ENCODE results near the gene STAG2. TPM values are rescaled to one million over a fixed set of nuclear protein-coding genes. Genes with fewer than 3 reads are reported as not detected.

The STAG2 gene
- total and polyA plus RNA-seq, 2 donors (not counting 1 experiment from before 2014, with no cell fraction given): 56.6 to 96.4 TPM

DNA sequence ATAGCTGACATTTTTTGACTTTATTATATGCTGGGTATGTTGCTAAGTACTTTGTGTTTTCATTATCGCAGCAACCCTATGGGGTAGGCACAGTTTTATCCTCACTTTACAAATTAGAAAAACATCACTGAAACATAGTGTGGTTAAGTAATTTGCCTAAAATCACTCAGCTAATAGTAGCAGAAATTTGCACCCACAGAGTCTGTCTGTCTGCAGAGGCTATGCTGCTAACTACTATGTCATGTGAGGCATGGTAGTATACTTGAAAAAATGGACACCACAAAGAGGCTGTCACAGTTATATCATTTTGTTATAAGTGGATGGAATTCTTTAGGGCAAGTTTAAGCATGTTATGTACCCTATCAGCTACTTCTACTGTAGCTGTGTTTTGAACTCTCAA, 69.0 kb downstream of the STAG2 start:
- H3K9ac ChIP-seq (ENCODE audit: insufficient read depth, low read length): no peak overlapping the region
- H3K4me2 ChIP-seq (ENCODE audit: extremely low read depth, insufficient read depth, low read length): no peak overlapping the region
- H3K4me3 ChIP-seq (replicated peaks in 1 of 4; ENCODE audit: control extremely low read depth in 1 of 4, insufficient read depth in 1 of 4, low read depth in 3 of 4, low read length in 4 of 4): no peak overlapping the region
- H3K36me3 ChIP-seq (ENCODE audit: control insufficient read depth, insufficient read depth, low read length): no peaks in the 10 kb centered on the region
- TF ChIP-seq EZH2 (IDR thresholded peaks at IDR 0.05; ENCODE audit: low read length, missing control alignments): no peak
- TF ChIP-seq, protein P1, sequence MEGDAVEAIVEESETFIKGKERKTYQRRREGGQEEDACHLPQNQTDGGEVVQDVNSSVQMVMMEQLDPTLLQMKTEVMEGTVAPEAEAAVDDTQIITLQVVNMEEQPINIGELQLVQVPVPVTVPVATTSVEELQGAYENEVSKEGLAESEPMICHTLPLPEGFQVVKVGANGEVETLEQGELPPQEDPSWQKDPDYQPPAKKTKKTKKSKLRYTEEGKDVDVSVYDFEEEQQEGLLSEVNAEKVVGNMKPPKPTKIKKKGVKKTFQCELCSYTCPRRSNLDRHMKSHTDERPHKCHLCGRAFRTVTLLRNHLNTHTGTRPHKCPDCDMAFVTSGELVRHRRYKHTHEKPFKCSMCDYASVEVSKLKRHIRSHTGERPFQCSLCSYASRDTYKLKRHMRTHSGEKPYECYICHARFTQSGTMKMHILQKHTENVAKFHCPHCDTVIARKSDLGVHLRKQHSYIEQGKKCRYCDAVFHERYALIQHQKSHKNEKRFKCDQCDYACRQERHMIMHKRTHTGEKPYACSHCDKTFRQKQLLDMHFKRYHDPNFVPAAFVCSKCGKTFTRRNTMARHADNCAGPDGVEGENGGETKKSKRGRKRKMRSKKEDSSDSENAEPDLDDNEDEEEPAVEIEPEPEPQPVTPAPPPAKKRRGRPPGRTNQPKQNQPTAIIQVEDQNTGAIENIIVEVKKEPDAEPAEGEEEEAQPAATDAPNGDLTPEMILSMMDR (conservative IDR thresholded peaks at IDR 0.05 in 1 of 2, IDR thresholded peaks at IDR 0.05 in 1 of 2; ENCODE audit: low read depth in 1 of 2, low read length in 2 of 2): no peak
- no peaks in the 10 kb centered on the region for H4K20me1 ChIP-seq (ENCODE audit: control insufficient read depth, extremely low read depth, insufficient read depth, low read length)
- H3K4me1 ChIP-seq (ENCODE audit: control insufficient read depth, extremely low read depth, insufficient read depth, low read length): no peaks in the 10 kb centered on the region
- no peaks in the 10 kb centered on the region for H3K79me2 ChIP-seq (ENCODE audit: control insufficient read depth, insufficient read depth, low read length)
- H2AFZ ChIP-seq (ENCODE audit: low read length): no peak overlapping the region
- H3K9me3 ChIP-seq (ENCODE audit: control insufficient read depth, insufficient read depth, low read depth, low read length): no peaks in the 10 kb centered on the region
- no peak for DNase-seq (ENCODE audit: low read depth in 2 of 2)
- H3K27me3 ChIP-seq (ENCODE audit: control insufficient read depth, insufficient read depth, low read length): no peaks in the 10 kb centered on the region
- no peak overlapping the region for H3K27ac ChIP-seq (ENCODE audit: insufficient read depth, low read length)

DNA sequence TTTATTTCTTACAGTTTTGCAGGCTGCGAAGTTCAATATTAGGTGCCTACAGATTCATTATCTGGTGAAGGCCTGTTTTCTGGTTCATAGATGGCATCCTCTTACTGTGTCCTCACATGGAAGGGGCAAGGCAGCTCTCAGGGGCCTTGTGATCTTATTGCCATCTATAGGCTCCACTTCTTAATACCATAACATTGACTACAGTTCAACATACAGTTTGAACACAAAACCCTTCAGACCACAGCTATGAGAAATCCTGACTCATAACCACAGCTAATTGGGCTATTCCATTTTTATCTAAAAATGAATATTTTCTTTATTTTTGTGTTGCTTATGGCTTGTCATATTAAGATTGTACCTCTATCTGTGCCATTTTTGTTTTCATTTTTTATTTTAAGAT, 72.3 kb downstream of the STAG2 start:
- peak; percentile 45 to 53 for DNase-seq (ENCODE audit: low read depth in 2 of 2)
- TF ChIP-seq EZH2 (IDR thresholded peaks at IDR 0.05; ENCODE audit: low read length, missing control alignments): no peak
- TF ChIP-seq, protein P1 (conservative IDR thresholded peaks at IDR 0.05 in 1 of 2, IDR thresholded peaks at IDR 0.05 in 1 of 2; ENCODE audit: low read depth in 1 of 2, low read length in 2 of 2): no peak
- no peaks in the 10 kb centered on the region for H4K20me1 ChIP-seq (ENCODE audit: control insufficient read depth, extremely low read depth, insufficient read depth, low read length)
- no peak overlapping the region for H3K4me2 ChIP-seq (ENCODE audit: extremely low read depth, insufficient read depth, low read length)
- H3K4me3 ChIP-seq (replicated peaks in 1 of 4; ENCODE audit: control extremely low read depth in 1 of 4, insufficient read depth in 1 of 4, low read depth in 3 of 4, low read length in 4 of 4): no peak overlapping the region
- H3K4me1 ChIP-seq (ENCODE audit: control insufficient read depth, extremely low read depth, insufficient read depth, low read length): no peaks in the 10 kb centered on the region
- no peaks in the 10 kb centered on the region for H3K9me3 ChIP-seq (ENCODE audit: control insufficient read depth, insufficient read depth, low read depth, low read length)
- no peak overlapping the region for H2AFZ ChIP-seq (ENCODE audit: low read length)
- peaks cover 2% of the 10 kb centered on the region for H3K79me2 ChIP-seq (ENCODE audit: control insufficient read depth, insufficient read depth, low read length)
- no peaks in the 10 kb centered on the region for H3K27me3 ChIP-seq (ENCODE audit: control insufficient read depth, insufficient read depth, low read length)
- no peak overlapping the region for H3K9ac ChIP-seq (ENCODE audit: insufficient read depth, low read length)
- no peak overlapping the region for H3K27ac ChIP-seq (ENCODE audit: insufficient read depth, low read length)
- no peaks in the 10 kb centered on the region for H3K36me3 ChIP-seq (ENCODE audit: control insufficient read depth, insufficient read depth, low read length)

DNA sequence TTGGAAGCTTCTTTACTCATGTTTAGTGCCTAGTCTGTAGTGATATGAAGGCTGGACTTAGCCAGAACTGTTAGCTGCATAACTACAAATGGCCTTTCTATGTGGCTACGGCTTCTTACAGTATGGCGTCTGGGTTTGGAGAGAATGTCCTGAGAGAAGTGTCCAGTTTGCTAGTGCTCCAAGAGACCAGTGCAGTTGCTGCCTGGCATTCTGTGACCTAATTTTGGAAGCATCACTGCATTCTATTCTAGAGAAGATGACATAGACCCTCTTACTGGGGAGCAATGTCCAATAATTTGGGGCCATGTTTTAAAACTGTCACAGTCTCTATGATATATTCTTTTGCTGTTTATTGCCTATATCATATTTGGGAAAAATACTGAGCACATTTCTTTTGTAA, 74.2 kb downstream of the STAG2 start:
- no peaks in the 10 kb centered on the region for H4K20me1 ChIP-seq (ENCODE audit: control insufficient read depth, extremely low read depth, insufficient read depth, low read length)
- H3K4me2 ChIP-seq (ENCODE audit: extremely low read depth, insufficient read depth, low read length): no peak overlapping the region
- H3K9me3 ChIP-seq (ENCODE audit: control insufficient read depth, insufficient read depth, low read depth, low read length): no peaks in the 10 kb centered on the region
- H3K4me3 ChIP-seq (replicated peaks in 1 of 4; ENCODE audit: control extremely low read depth in 1 of 4, insufficient read depth in 1 of 4, low read depth in 3 of 4, low read length in 4 of 4): no peak overlapping the region
- H3K9ac ChIP-seq (ENCODE audit: insufficient read depth, low read length): no peak overlapping the region
- H3K4me1 ChIP-seq (ENCODE audit: control insufficient read depth, extremely low read depth, insufficient read depth, low read length): no peaks in the 10 kb centered on the region
- no peak overlapping the region for H3K27ac ChIP-seq (ENCODE audit: insufficient read depth, low read length)
- no peak for DNase-seq (ENCODE audit: low read depth in 2 of 2)
- peaks cover 2% of the 10 kb centered on the region for H3K79me2 ChIP-seq (ENCODE audit: control insufficient read depth, insufficient read depth, low read length)
- H3K36me3 ChIP-seq (ENCODE audit: control insufficient read depth, insufficient read depth, low read length): no peaks in the 10 kb centered on the region
- H2AFZ ChIP-seq (ENCODE audit: low read length): no peak overlapping the region
- TF ChIP-seq, protein P1 (conservative IDR thresholded peaks at IDR 0.05 in 1 of 2, IDR thresholded peaks at IDR 0.05 in 1 of 2; ENCODE audit: low read depth in 1 of 2, low read length in 2 of 2): no peak
- no peak for TF ChIP-seq EZH2 (IDR thresholded peaks at IDR 0.05; ENCODE audit: low read length, missing control alignments)
- H3K27me3 ChIP-seq (ENCODE audit: control insufficient read depth, insufficient read depth, low read length): no peaks in the 10 kb centered on the region

All from fibroblast of lung (primary cell).